Panc1 (cell line): ENCODE results near the gene PACSIN3.

Experiments
- CTCF ChIP-seq: fragments of 450-650 bp; IDR thresholded peaks from 2 replicates; pipeline ENCODE4 v1.5.1; 2017; ENCODE audit warnings: mild to moderate bottlenecking
- POLR2AphosphoS5 ChIP-seq: IDR thresholded peaks from 2 replicates; pipeline ENCODE4 v1.6.1; 2012; ENCODE audit warnings: mild to moderate bottlenecking, low read depth, low read length, moderate library complexity
- REST ChIP-seq, 2 experiments: IDR thresholded peaks; 2 replicates each; pipeline ENCODE4 v1.6.1; 2011 to 2012; ENCODE audit warnings: low read depth in 2 of 2, control low read depth in 1 of 2, low read length in 1 of 2, mild to moderate bottlenecking in 1 of 2, moderate library complexity in 1 of 2; ENCODE audit not compliant: insufficient read depth in 1 of 2
- TCF7L2 ChIP-seq: IDR thresholded peaks from 2 replicates; pipeline ENCODE4 v1.6.1; 2011; ENCODE audit warnings: mild to moderate bottlenecking, low read depth, low read length, inconsistent platforms

GRCh38 chr11:47175746-47176327 is 10.4 kb downstream of the PACSIN3 start:
- TF ChIP-seq CTCF, result no peak
- TF ChIP-seq REST (IDR thresholded peaks at IDR 0.05; ENCODE audit: insufficient read depth in 1 of 2, low read depth in 2 of 2, low read length in 1 of 2), result no peak
- no peak for TF ChIP-seq TCF7L2
- no peak for TF ChIP-seq POLR2AphosphoS5
